ENCODE measurements around the gene AKAP7. TPM values are rescaled to one million over a fixed set of nuclear protein-coding genes. Genes with fewer than 3 reads are reported as not detected.

AKAP7 gene
- total RNA-seq, 1 donor from 2014 or later, result 4.6 TPM

- H3K36me3 ChIP-seq (ENCODE audit: insufficient read depth, low read length), result no peaks in the 10 kb centered on the region
- H3K4me3 ChIP-seq (ENCODE audit: insufficient read depth, low read depth, low read length), result no peak overlapping the region
- FAIRE-seq (no peak), DNase-seq (ENCODE audit: low read depth) (no peak)
- no peak overlapping the region for H2AFZ ChIP-seq (ENCODE audit: low read depth, low read length)
- Mint-ChIP-seq H3K27ac (ENCODE audit: unreplicated experiment) (no peak overlapping the region), H3K4me1 (ENCODE audit: low read depth, unreplicated experiment) (no peaks in the 10 kb centered on the region), H3K27me3 (ENCODE audit: low read depth, unreplicated experiment) (no peaks in the 10 kb centered on the region), H3K4me3 (ENCODE audit: unreplicated experiment) (no peak overlapping the region), H3K36me3 (ENCODE audit: low read depth, unreplicated experiment) (no peaks in the 10 kb centered on the region), H3K9me3 (ENCODE audit: unreplicated experiment) (no peaks in the 10 kb centered on the region)
- H3K79me2 ChIP-seq (ENCODE audit: insufficient read depth, low read length), result no peaks in the 10 kb centered on the region
- H3K9me3 ChIP-seq (ENCODE audit: insufficient read depth, low read depth, low read length), result no peaks in the 10 kb centered on the region
- H3K4me1 ChIP-seq (ENCODE audit: insufficient read depth, low read length), result no peaks in the 10 kb centered on the region
- TF ChIP-seq EZH2 (IDR thresholded peaks at IDR 0.05; ENCODE audit: insufficient read depth, low read length) (no peak), CTCF (IDR thresholded peaks at IDR 0.05; ENCODE audit: insufficient read depth, low read depth, low read length) (no peak)
- H4K20me1 ChIP-seq (ENCODE audit: insufficient read depth, low read length), result no peaks in the 10 kb centered on the region
- H3K27ac ChIP-seq (ENCODE audit: low read depth, low read length), result no peak overlapping the region
- H3K9ac ChIP-seq (ENCODE audit: low read length), result no peak overlapping the region
- no peaks in the 10 kb centered on the region for H3K27me3 ChIP-seq (ENCODE audit: insufficient read depth, low read length)
- no peak overlapping the region for H3K4me2 ChIP-seq (ENCODE audit: low read length)
These were observed 11.6 kb downstream of the AKAP7 start for GRCh38 chr6:131146865-131147264.

- Histone ChIP-seq H3K36me3 (ENCODE audit: insufficient read depth, low read length) (no peaks in the 10 kb centered on the region), H3K9me3 (ENCODE audit: insufficient read depth, low read depth, low read length) (no peaks in the 10 kb centered on the region), H3K4me3 (ENCODE audit: insufficient read depth, low read depth, low read length) (no peak overlapping the region), H3K4me1 (ENCODE audit: insufficient read depth, low read length) (peaks cover 5% of the 10 kb centered on the region), H3K9ac (ENCODE audit: low read length) (no peak overlapping the region), H3K27me3 (ENCODE audit: insufficient read depth, low read length) (no peaks in the 10 kb centered on the region), H3K27ac (ENCODE audit: low read depth, low read length) (no peak overlapping the region), H3K79me2 (ENCODE audit: insufficient read depth, low read length) (no peaks in the 10 kb centered on the region), H2AFZ (ENCODE audit: low read depth, low read length) (no peak overlapping the region), H4K20me1 (ENCODE audit: insufficient read depth, low read length) (no peaks in the 10 kb centered on the region), H3K4me2 (ENCODE audit: low read length) (no peak overlapping the region)
- DNase-seq (ENCODE audit: low read depth) (no peak), FAIRE-seq (no peak)
- no peak overlapping the region for H3K4me3 Mint-ChIP-seq (ENCODE audit: unreplicated experiment)
- no peak for TF ChIP-seq CTCF (IDR thresholded peaks at IDR 0.05; ENCODE audit: insufficient read depth, low read depth, low read length)
- no peak for TF ChIP-seq EZH2 (IDR thresholded peaks at IDR 0.05; ENCODE audit: insufficient read depth, low read length)
- H3K27ac Mint-ChIP-seq (ENCODE audit: unreplicated experiment), result no peak overlapping the region
- no peaks in the 10 kb centered on the region for H3K27me3 Mint-ChIP-seq (ENCODE audit: low read depth, unreplicated experiment)
- no peaks in the 10 kb centered on the region for H3K36me3 Mint-ChIP-seq (ENCODE audit: low read depth, unreplicated experiment)
- peaks cover 9% of the 10 kb centered on the region for H3K4me1 Mint-ChIP-seq (ENCODE audit: low read depth, unreplicated experiment)
- H3K9me3 Mint-ChIP-seq (ENCODE audit: unreplicated experiment), result no peaks in the 10 kb centered on the region
These were observed 21.1 kb downstream of the AKAP7 start for GRCh38 chr6:131156411-131156810.

- Histone ChIP-seq H3K9ac (ENCODE audit: low read length) (no peak overlapping the region), H3K27ac (ENCODE audit: low read depth, low read length) (no peak overlapping the region), H3K27me3 (ENCODE audit: insufficient read depth, low read length) (no peaks in the 10 kb centered on the region), H3K9me3 (ENCODE audit: insufficient read depth, low read depth, low read length) (no peaks in the 10 kb centered on the region), H2AFZ (ENCODE audit: low read depth, low read length) (no peak overlapping the region), H3K4me3 (ENCODE audit: insufficient read depth, low read depth, low read length) (no peak overlapping the region), H3K36me3 (ENCODE audit: insufficient read depth, low read length) (no peaks in the 10 kb centered on the region), H3K4me1 (ENCODE audit: insufficient read depth, low read length) (peaks cover 5% of the 10 kb centered on the region), H3K4me2 (ENCODE audit: low read length) (peak overlapping the region; percentile 28), H4K20me1 (ENCODE audit: insufficient read depth, low read length) (no peaks in the 10 kb centered on the region), H3K79me2 (ENCODE audit: insufficient read depth, low read length) (no peaks in the 10 kb centered on the region)
- peak; percentile 76 for FAIRE-seq
- H3K36me3 Mint-ChIP-seq (ENCODE audit: low read depth, unreplicated experiment), result peaks cover 1% of the 10 kb centered on the region
- H3K27ac Mint-ChIP-seq (ENCODE audit: unreplicated experiment), result no peak overlapping the region
- TF ChIP-seq CTCF (IDR thresholded peaks at IDR 0.05; ENCODE audit: insufficient read depth, low read depth, low read length), result no peak
- no peak for TF ChIP-seq EZH2 (IDR thresholded peaks at IDR 0.05; ENCODE audit: insufficient read depth, low read length)
- peaks cover 16% of the 10 kb centered on the region for H3K4me1 Mint-ChIP-seq (ENCODE audit: low read depth, unreplicated experiment)
- no peak overlapping the region for H3K4me3 Mint-ChIP-seq (ENCODE audit: unreplicated experiment)
- peaks cover 1% of the 10 kb centered on the region for H3K27me3 Mint-ChIP-seq (ENCODE audit: low read depth, unreplicated experiment)
- peak; percentile 83 for DNase-seq (ENCODE audit: low read depth)
- H3K9me3 Mint-ChIP-seq (ENCODE audit: unreplicated experiment), result no peaks in the 10 kb centered on the region
These were observed 24.3 kb downstream of the AKAP7 start for GRCh38 chr6:131159578-131159977.
